Measurements from ENCODE around the gene KCNK3.

Gene KCNK3

GRCh38 chr2:26687801-26688200 is 4.7 kb upstream of the KCNK3 start:
- no peak for DNase-seq

DNA sequence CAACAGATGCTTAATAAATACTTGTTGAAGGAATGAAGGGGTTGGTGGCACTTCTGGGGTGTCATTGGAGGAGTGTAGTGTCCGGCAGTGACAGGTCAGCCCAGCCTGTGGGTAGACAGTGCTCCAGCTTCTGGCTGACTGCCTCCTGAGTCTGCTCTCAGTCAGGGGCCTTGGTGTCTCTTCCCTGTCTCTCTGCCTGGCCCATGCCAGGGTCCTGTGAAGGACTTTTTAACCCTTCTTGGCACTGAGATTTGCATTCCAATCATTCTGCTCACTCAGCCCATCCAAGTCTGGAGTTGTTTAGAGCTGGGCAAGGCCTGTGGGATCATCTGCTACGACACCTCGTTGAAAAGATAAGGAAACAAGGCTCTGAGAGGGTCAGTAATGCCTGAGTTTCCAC is 1.4 kb upstream of the KCNK3 start:
- no peak for DNase-seq

DNA sequence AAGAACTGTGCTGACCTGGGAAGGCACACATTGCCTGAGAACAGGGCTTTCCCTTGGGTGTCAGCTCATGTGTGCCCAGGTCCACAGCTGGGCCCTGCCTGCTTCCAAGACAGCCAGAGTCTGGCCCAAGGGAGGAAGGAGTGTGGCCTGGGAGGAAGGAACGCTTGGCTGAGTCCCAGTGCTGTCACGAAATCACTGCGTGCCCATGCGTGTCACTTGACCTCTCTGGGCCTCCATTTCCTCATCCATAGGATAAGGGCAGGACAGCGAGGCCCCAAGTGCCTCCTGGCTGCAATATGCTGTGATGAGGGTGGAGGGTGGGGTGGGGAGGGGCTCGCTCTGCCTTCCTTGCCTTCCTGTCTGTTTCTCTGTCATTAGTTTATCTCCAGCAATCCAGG is 642 bp upstream of the KCNK3 start:
- DNase-seq: peak in 1 of 51 donors; percentile 20

DNA sequence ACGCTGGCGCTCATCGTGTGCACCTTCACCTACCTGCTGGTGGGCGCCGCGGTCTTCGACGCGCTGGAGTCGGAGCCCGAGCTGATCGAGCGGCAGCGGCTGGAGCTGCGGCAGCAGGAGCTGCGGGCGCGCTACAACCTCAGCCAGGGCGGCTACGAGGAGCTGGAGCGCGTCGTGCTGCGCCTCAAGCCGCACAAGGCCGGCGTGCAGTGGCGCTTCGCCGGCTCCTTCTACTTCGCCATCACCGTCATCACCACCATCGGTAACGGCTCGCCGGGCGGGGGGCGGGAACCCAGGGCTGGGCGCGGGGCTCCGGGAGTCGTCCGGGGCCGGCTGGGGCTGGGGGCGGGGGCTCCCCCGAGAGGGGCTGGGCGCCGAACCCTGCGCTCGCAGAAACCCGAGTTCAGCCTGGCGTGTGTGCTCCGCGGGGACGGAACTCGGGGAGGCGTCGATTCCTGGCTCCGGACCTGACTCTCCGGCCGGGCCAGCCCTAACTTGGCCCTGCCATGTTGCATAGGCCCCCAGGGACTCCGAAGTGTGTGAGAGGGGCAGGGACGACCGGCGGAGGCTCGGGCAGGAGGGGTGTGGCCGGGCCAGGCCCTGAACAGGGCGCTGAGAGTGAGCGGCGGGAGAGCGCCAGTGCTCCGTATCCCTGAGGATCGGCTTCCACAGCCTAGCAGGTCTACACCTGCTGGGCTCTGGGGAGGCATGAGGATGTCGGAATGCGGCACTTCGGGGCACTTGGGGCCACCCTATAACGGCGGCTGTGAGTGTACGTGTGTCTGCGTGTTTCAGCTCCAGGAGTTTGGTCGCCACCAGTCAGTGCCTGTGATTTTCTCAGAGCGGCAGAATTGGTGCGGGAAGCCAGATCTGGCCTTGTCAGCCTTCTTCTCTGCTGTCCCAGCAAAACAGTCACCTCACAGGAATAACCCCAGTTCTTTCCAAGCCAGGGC is 651 bp downstream of the KCNK3 start:
- DNase-seq: peak in 3 of 51 donors; percentile 27 to 38 (median 28)

DNA sequence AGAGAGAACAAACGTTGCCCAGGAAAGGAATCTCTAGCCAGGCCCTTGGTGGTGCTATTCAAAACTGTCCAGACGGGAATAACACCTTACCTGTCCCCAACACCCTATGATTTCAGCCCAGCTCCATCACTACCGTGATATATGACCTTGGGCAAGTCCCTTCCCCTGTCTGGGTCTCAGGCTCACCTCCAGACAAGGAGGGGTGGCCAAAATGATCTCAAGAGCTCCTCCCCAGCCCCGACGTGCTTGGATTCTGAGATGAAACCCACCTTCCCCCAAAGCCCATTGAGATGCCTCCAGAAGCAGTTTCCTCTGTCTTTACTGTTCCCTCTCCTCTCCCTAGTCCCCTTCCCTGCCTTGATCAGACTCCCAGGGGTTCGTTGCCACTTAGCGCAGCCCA is 1.5 kb downstream of the KCNK3 start:
- DNase-seq: no peak

DNA sequence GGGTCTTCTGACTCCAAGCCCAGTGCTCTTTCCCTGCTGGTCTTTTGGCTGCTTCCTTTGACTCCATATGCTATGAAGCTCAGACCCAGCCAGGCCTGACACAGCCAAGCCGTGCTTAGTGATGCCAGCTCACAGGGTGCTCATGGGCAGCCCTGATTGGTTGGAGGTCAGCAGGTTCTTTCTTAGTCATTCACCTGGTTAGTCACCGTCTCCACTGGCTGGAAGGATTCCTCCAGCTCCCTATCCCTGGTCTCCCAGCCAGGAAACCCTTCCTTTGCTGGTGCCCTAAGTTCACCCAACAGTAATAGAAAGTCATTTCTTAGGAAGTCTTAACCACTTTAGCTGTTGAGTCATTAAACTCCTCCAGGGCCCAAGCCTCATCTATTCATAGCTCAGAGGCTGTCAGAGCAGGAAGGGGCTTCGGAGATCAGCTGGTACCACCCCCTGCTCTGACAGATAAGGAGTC is 3.9 kb downstream of the KCNK3 start:
- peak in 6 of 51 donors; percentile 4 to 56 (median 14) for DNase-seq

- DNase-seq: no peak
Measured at GRCh38 chr2:26697425-26697824, 4.9 kb downstream of the KCNK3 start.

GRCh38 chr2:26699295-26699694 is 6.8 kb downstream of the KCNK3 start:
- no peak for DNase-seq

GRCh38 chr2:26700078-26700477 is 7.6 kb downstream of the KCNK3 start:
- no peak for DNase-seq

DNA sequence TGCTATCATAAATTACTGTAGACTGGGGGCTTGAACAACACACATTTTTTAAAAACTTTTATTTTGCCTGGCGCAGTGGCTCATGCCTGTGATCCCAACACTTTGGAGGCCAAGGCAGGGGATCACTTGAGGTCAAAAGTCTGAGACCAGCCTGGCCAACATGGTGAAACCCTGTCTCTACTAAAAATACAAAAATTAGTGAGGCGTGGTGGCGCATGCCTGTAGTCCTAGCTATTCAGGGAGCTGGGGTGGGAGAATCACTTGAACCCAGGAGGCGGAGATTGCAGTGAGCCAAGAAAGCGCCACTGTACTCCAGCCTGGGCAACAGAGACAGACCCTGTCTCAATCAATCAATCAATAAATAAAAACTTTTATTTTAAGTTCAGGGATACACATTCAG is 9.1 kb downstream of the KCNK3 start:
- no peak for DNase-seq

DNA sequence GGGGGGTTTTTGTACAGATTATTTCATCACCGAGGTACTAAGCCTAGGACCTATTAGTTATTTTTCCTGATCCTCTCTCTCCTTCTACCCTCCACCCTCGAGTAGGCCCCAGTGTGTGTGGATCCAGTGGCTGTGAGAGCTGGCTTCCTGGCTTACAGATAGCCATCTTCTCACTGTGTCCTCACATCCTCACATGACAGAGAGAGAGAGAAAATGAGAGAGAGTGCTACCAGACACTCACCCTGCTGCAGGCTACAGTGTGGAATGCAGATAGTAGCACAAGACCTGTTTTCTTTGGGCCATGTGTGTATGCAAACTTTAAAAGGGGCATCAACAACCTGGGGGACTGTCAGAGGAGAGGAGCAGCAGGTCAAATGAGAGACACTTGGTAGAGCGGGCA is 9.5 kb downstream of the KCNK3 start:
- no peak for DNase-seq

DNA sequence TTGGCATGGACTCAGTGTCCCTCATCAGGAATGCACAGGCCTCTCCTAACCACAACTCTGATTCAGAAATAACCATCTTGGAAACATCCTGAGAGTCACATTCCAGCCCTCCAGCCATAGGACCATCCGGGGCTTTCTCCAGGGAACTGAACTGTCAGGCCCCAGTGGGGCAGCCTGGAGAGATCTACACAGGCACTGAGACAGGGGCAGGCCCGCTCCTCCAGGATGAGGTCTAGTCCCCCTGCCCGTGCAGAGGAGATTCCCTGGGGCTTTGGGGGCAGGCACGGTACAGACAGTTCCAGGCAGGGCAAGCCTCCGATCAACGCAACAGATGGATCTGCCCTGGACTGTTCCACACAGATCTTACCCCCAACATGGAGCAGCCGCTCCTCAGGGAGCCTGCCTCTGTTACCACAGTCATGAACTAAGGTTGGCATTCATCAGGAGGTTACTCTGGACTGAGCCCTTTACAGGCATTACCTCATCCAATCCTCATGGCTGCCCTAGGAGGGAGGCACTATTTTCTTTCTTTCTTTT is 12.0 kb downstream of the KCNK3 start:
- DNase-seq: no peak

- no peak for DNase-seq
Measured at GRCh38 chr2:26705126-26705525, 12.6 kb downstream of the KCNK3 start.

- DNase-seq: no peak
Measured at GRCh38 chr2:26706093-26706492, 13.6 kb downstream of the KCNK3 start.

GRCh38 chr2:26706616-26707473 is 14.3 kb downstream of the KCNK3 start:
- peak in 1 of 51 donors; percentile 12 for DNase-seq

- no peak for DNase-seq
Measured at GRCh38 chr2:26707747-26708146, 15.2 kb downstream of the KCNK3 start.

GRCh38 chr2:26708457-26708856 is 15.9 kb downstream of the KCNK3 start:
- DNase-seq: no peak

GRCh38 chr2:26709323-26710110 is 17.0 kb downstream of the KCNK3 start:
- no peak for DNase-seq

DNA sequence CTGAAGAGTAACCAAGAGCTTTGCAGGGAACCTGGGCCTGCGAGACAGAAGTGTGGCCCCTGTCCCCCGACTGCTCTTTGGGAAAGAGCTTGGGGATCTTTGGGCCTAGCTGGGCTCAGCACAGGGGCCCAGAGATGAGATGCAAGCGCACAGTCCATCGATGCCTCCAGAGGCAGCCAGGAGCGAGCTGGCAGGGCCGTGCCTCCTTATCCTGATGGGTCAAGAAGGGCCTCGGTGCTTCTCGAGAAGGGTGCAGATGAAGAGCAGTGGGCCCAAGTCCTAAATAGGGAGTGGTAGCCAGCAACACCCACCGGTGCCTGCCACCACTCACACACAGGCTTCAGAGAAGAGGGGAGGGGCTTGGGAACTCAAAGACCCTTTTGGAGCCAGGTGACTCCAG is 17.6 kb downstream of the KCNK3 start:
- no peak for DNase-seq

DNA sequence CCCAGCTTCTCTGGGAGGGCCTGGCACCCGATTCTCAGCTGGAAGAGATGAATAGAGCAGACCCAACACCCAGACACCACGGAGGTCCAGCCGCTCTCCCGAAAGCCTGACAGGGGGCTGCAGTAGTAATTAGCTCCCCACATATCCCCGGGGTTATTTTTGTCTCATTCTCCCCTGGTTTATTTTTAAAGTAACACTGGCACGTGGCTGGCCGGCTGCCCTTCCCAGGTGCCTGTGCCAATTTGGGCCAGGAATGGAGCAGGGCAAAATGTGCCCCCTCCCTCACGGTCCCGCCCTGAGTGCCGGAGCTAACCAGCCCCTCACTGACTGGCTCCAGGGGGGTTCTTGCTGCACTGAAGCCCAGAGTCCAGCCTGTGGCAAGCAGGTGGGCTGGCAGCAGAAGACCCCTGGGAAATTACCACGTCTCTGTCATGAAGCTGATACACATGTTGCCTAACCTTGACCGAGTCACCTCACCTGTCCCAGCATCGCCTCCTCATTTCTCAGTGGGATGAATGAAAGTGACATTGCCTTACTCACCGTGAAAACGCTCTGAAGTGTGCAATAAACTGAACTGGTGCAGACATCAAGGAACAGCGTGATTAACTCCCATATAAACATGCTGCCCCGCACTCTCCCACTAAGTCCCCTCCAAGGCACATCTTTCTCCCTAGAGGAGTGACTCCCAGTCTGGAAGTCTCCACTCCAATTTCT is 18.4 kb downstream of the KCNK3 start:
- no peak for DNase-seq
